Measurements from ENCODE around the gene KRTAP10-1.

The KRTAP10-1 gene

GRCh38 chr21:44555200-44555875 is 15.3 kb upstream of the KRTAP10-1 start:
- no peaks in the 10 kb centered on the region for H3K36me3 ChIP-seq (ENCODE audit: low read length)
- H3K9me3 ChIP-seq (ENCODE audit: insufficient read depth, low read length), result no peaks in the 10 kb centered on the region
- TF ChIP-seq EZH2phosphoT487 (conservative IDR thresholded peaks at IDR 0.05; ENCODE audit: low read length), result no peak
- H3K27ac ChIP-seq (ENCODE audit: low read depth, low read length), result no peak overlapping the region
- no peaks in the 10 kb centered on the region for H3K79me2 ChIP-seq (ENCODE audit: insufficient read depth, low read length)
- no peak overlapping the region for H3K4me3 ChIP-seq (ENCODE audit: insufficient read depth, low read length, poor library complexity, severe bottlenecking)
- H3F3A ChIP-seq (ENCODE audit: insufficient read depth), result no peaks in the 10 kb centered on the region
- H4K20me1 ChIP-seq (ENCODE audit: low read depth, low read length), result no peaks in the 10 kb centered on the region
- H3K9me2 ChIP-seq (replicated peaks; ENCODE audit: insufficient read depth, low read length), result no peaks in the 10 kb centered on the region
- H3K27me3 ChIP-seq (ENCODE audit: low read length), result no peaks in the 10 kb centered on the region
- H2AFZ ChIP-seq (ENCODE audit: low read depth, low read length, severe bottlenecking), result no peak overlapping the region
- no peak overlapping the region for H3K4me2 ChIP-seq (ENCODE audit: low read depth, low read length, poor library complexity, severe bottlenecking)
- H3K9ac ChIP-seq (ENCODE audit: low read length), result no peak overlapping the region

DNA sequence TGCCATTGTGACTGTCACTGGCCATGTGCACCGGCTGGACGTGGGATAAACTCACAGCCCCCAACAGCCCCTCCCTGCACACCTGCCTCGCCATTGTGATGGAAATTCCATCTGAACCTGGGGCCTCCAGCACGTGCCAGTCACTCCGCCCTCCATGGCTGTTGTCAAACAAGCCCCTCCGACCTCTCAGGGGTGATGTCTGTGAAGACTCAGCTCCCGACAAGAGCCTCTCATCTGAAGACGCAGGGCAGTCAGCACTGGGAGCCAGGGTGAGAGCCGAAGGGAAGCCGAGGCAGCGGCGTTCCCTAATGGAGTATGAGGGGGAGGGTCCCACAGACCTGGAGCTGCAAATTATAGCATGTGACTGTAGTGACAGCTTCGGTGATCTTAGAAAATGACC is 12.7 kb upstream of the KRTAP10-1 start:
- Histone ChIP-seq H3K79me2 (ENCODE audit: insufficient read depth, low read length) (no peaks in the 10 kb centered on the region), H3K4me3 (ENCODE audit: insufficient read depth, low read length, poor library complexity, severe bottlenecking) (no peak overlapping the region)

GRCh38 chr21:44552136-44552535 is 12.1 kb upstream of the KRTAP10-1 start:
- Histone ChIP-seq H3K4me3 (ENCODE audit: insufficient read depth, low read length, poor library complexity, severe bottlenecking) (no peak overlapping the region), H3K9me3 (ENCODE audit: insufficient read depth, low read length) (no peaks in the 10 kb centered on the region), H3K9me2 (replicated peaks; ENCODE audit: insufficient read depth, low read length) (no peaks in the 10 kb centered on the region), H4K20me1 (ENCODE audit: low read depth, low read length) (no peaks in the 10 kb centered on the region), H3K27ac (ENCODE audit: low read depth, low read length) (no peak overlapping the region), H3K9ac (ENCODE audit: low read length) (no peak overlapping the region), H3K36me3 (ENCODE audit: low read length) (no peaks in the 10 kb centered on the region), H3F3A (ENCODE audit: insufficient read depth) (no peaks in the 10 kb centered on the region), H3K4me2 (ENCODE audit: low read depth, low read length, poor library complexity, severe bottlenecking) (no peak overlapping the region), H3K79me2 (ENCODE audit: insufficient read depth, low read length) (no peaks in the 10 kb centered on the region), H2AFZ (ENCODE audit: low read depth, low read length, severe bottlenecking) (no peak overlapping the region), H3K27me3 (ENCODE audit: low read length) (no peaks in the 10 kb centered on the region)
- TF ChIP-seq EZH2phosphoT487 (conservative IDR thresholded peaks at IDR 0.05; ENCODE audit: low read length), result no peak
- TF ChIP-seq, protein P1, sequence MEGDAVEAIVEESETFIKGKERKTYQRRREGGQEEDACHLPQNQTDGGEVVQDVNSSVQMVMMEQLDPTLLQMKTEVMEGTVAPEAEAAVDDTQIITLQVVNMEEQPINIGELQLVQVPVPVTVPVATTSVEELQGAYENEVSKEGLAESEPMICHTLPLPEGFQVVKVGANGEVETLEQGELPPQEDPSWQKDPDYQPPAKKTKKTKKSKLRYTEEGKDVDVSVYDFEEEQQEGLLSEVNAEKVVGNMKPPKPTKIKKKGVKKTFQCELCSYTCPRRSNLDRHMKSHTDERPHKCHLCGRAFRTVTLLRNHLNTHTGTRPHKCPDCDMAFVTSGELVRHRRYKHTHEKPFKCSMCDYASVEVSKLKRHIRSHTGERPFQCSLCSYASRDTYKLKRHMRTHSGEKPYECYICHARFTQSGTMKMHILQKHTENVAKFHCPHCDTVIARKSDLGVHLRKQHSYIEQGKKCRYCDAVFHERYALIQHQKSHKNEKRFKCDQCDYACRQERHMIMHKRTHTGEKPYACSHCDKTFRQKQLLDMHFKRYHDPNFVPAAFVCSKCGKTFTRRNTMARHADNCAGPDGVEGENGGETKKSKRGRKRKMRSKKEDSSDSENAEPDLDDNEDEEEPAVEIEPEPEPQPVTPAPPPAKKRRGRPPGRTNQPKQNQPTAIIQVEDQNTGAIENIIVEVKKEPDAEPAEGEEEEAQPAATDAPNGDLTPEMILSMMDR (IDR thresholded peaks at IDR 0.05; ENCODE audit: insufficient read depth, low read length, poor library complexity, severe bottlenecking), result no peak

More for the DNA sequence above, 12.7 kb upstream of the KRTAP10-1 start:
- no peaks in the 10 kb centered on the region for H4K20me1 ChIP-seq (ENCODE audit: low read depth, low read length)
- H3F3A ChIP-seq (ENCODE audit: insufficient read depth), result no peaks in the 10 kb centered on the region
- no peak for TF ChIP-seq EZH2phosphoT487 (conservative IDR thresholded peaks at IDR 0.05; ENCODE audit: low read length)
- TF ChIP-seq, protein P1 (IDR thresholded peaks at IDR 0.05; ENCODE audit: insufficient read depth, low read length, poor library complexity, severe bottlenecking), result no peak
- H2AFZ ChIP-seq (ENCODE audit: low read depth, low read length, severe bottlenecking), result no peak overlapping the region
- no peaks in the 10 kb centered on the region for H3K9me2 ChIP-seq (replicated peaks; ENCODE audit: insufficient read depth, low read length)
- H3K9me3 ChIP-seq (ENCODE audit: insufficient read depth, low read length), result no peaks in the 10 kb centered on the region
- H3K36me3 ChIP-seq (ENCODE audit: low read length), result no peaks in the 10 kb centered on the region
- no peaks in the 10 kb centered on the region for H3K27me3 ChIP-seq (ENCODE audit: low read length)
- no peak overlapping the region for H3K4me2 ChIP-seq (ENCODE audit: low read depth, low read length, poor library complexity, severe bottlenecking)
- H3K9ac ChIP-seq (ENCODE audit: low read length), result no peak overlapping the region
- no peak overlapping the region for H3K27ac ChIP-seq (ENCODE audit: low read depth, low read length)

GRCh38 chr21:44551340-44551961 is 11.5 kb upstream of the KRTAP10-1 start, which contains the start of gene KRTAP10-2:
Gene KRTAP10-2, minus strand, starts transcription at chr21:44551505. Its CDS starts 47 bp downstream, at chr21:44551458.
- H3K4me3 ChIP-seq (ENCODE audit: insufficient read depth, low read length, poor library complexity, severe bottlenecking), result no peak within 1 kb of the TSS
- no peaks in the 10 kb centered on the region for H3K9me2 ChIP-seq (replicated peaks; ENCODE audit: insufficient read depth, low read length)
- H3F3A ChIP-seq (ENCODE audit: insufficient read depth), result no peaks in the 10 kb centered on the region
- H2AFZ ChIP-seq (ENCODE audit: low read depth, low read length, severe bottlenecking), result no peak within 1 kb of the TSS
- H3K9ac ChIP-seq (ENCODE audit: low read length), result no peak within 1 kb of the TSS
- H3K27ac ChIP-seq (ENCODE audit: low read depth, low read length), result no peak within 1 kb of the TSS
- TF ChIP-seq, protein P1 (IDR thresholded peaks at IDR 0.05; ENCODE audit: insufficient read depth, low read length, poor library complexity, severe bottlenecking), result no peak
- no peak for TF ChIP-seq EZH2phosphoT487 (conservative IDR thresholded peaks at IDR 0.05; ENCODE audit: low read length)
- no peaks in the 10 kb centered on the region for H3K27me3 ChIP-seq (ENCODE audit: low read length)
- no peak within 1 kb of the TSS for H3K4me2 ChIP-seq (ENCODE audit: low read depth, low read length, poor library complexity, severe bottlenecking)
- H3K36me3 ChIP-seq (ENCODE audit: low read length), result 0 out of 2 replicates have a peak, but pooled peaks cover 4% of the 10 kb centered on the region
- H3K79me2 ChIP-seq (ENCODE audit: insufficient read depth, low read length), result no peaks in the 10 kb centered on the region
- 0 out of 2 replicates have a peak, but pooled peaks cover 3% of the 10 kb centered on the region for H3K9me3 ChIP-seq (ENCODE audit: insufficient read depth, low read length)
- H4K20me1 ChIP-seq (ENCODE audit: low read depth, low read length), result no peaks in the 10 kb centered on the region

Data from SU-DHL-6 (cell line).